IMR-90 (cell line): ENCODE measurements around the gene PIK3CA. TPM values are rescaled to one million over a fixed set of nuclear protein-coding genes. Genes with fewer than 3 reads are reported as not detected.

ENCODE experiments used
- ATAC-seq: fragments of 200-7000 bp; cut with Tn5 transposase; 2 replicates; pipeline ENCODE4 v1.9.1; 2020; ENCODE audit warnings: low read depth, mild to moderate bottlenecking, moderate library complexity
- BruUV-seq: library from RNA; stranded (reverse); fragments of 400-500 nt; replicated peaks from 2 replicates; lab custom pipeline; 2021; lab: Mats Ljungman, UMichigan
- CTCF ChIA-PET: fragments of 300-600 bp; formaldehyde crosslinking; extraction: SDS; loops from one replicate; lab custom pipeline; 2021; ENCODE audit warnings: antibody characterized with exemption; lab: Yijun Ruan, JAX
- POLR2A ChIA-PET: fragments of 300-600 bp; sonication (Branson Sonifier 250); formaldehyde crosslinking; loops from one replicate; lab custom pipeline; 2022; ENCODE audit warnings: antibody characterized with exemption; ENCODE audit not compliant: unreplicated experiment; lab: Charles Lee
- DNase-seq: peaks from one replicate; pipeline ENCODE4 v3.0.0; 2013
- H2AFZ ChIP-seq: replicated peaks from 2 replicates; pipeline ENCODE3; 2013; ENCODE audit warnings: low read length, mild to moderate bottlenecking; ENCODE audit not compliant: poor library complexity
- H2AK5ac ChIP-seq: 2 replicates; pipeline ENCODE4 v1.6.1; 2013; ENCODE audit warnings: low read depth, low read length, inconsistent platforms
- H2AK9ac ChIP-seq: replicated peaks from 2 replicates; pipeline ENCODE3; 2013; ENCODE audit warnings: mild to moderate bottlenecking, low read depth, low read length, moderate library complexity; ENCODE audit not compliant: poor library complexity
- H2BK120ac ChIP-seq: 2 replicates; pipeline ENCODE4 v1.6.1; 2013; ENCODE audit warnings: low read depth, low read length, inconsistent platforms
- H2BK15ac ChIP-seq: 3 replicates; pipeline ENCODE4 v1.6.1; 2013; ENCODE audit warnings: low read depth, low read length, inconsistent platforms
- H2BK20ac ChIP-seq: 2 replicates; pipeline ENCODE4 v1.6.1; 2013; ENCODE audit warnings: low read depth, mild to moderate bottlenecking, inconsistent platforms, low read length, moderate library complexity
- H2BK5ac ChIP-seq: 2 replicates; pipeline ENCODE4 v1.6.1; 2013; ENCODE audit warnings: mild to moderate bottlenecking, low read depth, low read length, inconsistent platforms; ENCODE audit not compliant: poor library complexity, severe bottlenecking
- H3K14ac ChIP-seq: replicated peaks from 2 replicates; pipeline ENCODE4 v1.6.1; 2013; ENCODE audit warnings: low read depth, low read length, inconsistent platforms
- H3K18ac ChIP-seq: 2 replicates; pipeline ENCODE4 v1.6.1; 2013; ENCODE audit warnings: low read depth, low read length, control low read depth
- H3K23ac ChIP-seq: 2 replicates; pipeline ENCODE4 v1.6.1; 2013; ENCODE audit warnings: low read depth, low read length, inconsistent platforms
- H3K27ac ChIP-seq: 2 replicates; pipeline ENCODE4 v1.5.1; 2013; ENCODE audit warnings: mild to moderate bottlenecking, control low read depth, low read length; ENCODE audit not compliant: insufficient read depth
- H3K27me3 ChIP-seq: 2 replicates; pipeline ENCODE4 v1.6.1; 2013; ENCODE audit warnings: low read length; ENCODE audit not compliant: control insufficient read depth, insufficient read depth
- H3K36me3 ChIP-seq: 2 replicates; pipeline ENCODE4 v1.6.1; 2013; ENCODE audit warnings: low read length, mixed read lengths; ENCODE audit not compliant: control insufficient read depth, insufficient read depth
- H3K4ac ChIP-seq: 2 replicates; pipeline ENCODE4 v1.6.1; 2013; ENCODE audit warnings: low read depth, low read length, inconsistent platforms
- H3K4me1 ChIP-seq: 2 replicates; pipeline ENCODE4 v1.6.1; 2013; ENCODE audit warnings: low read length, mixed read lengths; ENCODE audit not compliant: control insufficient read depth, insufficient read depth
- H3K4me2 ChIP-seq: 2 replicates; pipeline ENCODE4 v1.6.1; 2013; ENCODE audit warnings: low read depth, mild to moderate bottlenecking, control low read depth, low read length, moderate library complexity
- H3K4me3 ChIP-seq: 2 replicates; pipeline ENCODE4 v1.5.1; 2013; ENCODE audit warnings: low read depth, mild to moderate bottlenecking, control low read depth, low read length, moderate library complexity; ENCODE audit not compliant: insufficient read depth
- H3K56ac ChIP-seq: 2 replicates; pipeline ENCODE4 v1.6.1; 2013; ENCODE audit warnings: low read length, inconsistent platforms; ENCODE audit not compliant: insufficient read depth; ENCODE audit errors: extremely low read depth
- H3K79me1 ChIP-seq, 2 experiments: 2 replicates each; pipeline ENCODE4 v1.6.1; 2013; ENCODE audit warnings: low read length in 2 of 2, inconsistent platforms in 1 of 2, low read depth in 1 of 2
- H3K9ac ChIP-seq: 2 replicates; pipeline ENCODE4 v1.6.1; 2013; ENCODE audit warnings: low read depth, low read length, control low read depth
- H3K9me1 ChIP-seq: 2 replicates; pipeline ENCODE4 v1.6.1; 2013; ENCODE audit warnings: low read length, inconsistent platforms; ENCODE audit not compliant: insufficient read depth
- H3K9me3 ChIP-seq: 2 replicates; pipeline ENCODE4 v1.6.1; 2013; ENCODE audit warnings: low read length; ENCODE audit not compliant: control insufficient read depth, insufficient read depth
- H4K20me1 ChIP-seq: 2 replicates; pipeline ENCODE4 v1.6.1; 2013; ENCODE audit warnings: low read length, inconsistent platforms; ENCODE audit not compliant: insufficient read depth
- H4K5ac ChIP-seq: 2 replicates; pipeline ENCODE4 v1.6.1; 2013; ENCODE audit warnings: mild to moderate bottlenecking, low read depth, low read length, control low read depth
- H4K8ac ChIP-seq, 2 experiments: 2 replicates each; pipeline ENCODE4 v1.6.1; 2013; ENCODE audit warnings: low read depth in 2 of 2, low read length in 2 of 2, control low read depth in 1 of 2, inconsistent platforms in 1 of 2
- H4K91ac ChIP-seq: 2 replicates; pipeline ENCODE4 v1.6.1; 2013; ENCODE audit warnings: low read depth, low read length, inconsistent platforms; ENCODE audit not compliant: insufficient read depth
- MAZ ChIP-seq: IDR thresholded peaks from 2 replicates; pipeline ENCODE4 v1.6.1; 2012; ENCODE audit warnings: low read depth, mild to moderate bottlenecking, low read length, improper control_type of control experiment, moderate library complexity, borderline replicate concordance
- RFX5 ChIP-seq: IDR thresholded peaks from 2 replicates; pipeline ENCODE4 v1.8.0; 2012; ENCODE audit warnings: low read depth, mild to moderate bottlenecking, low read length, moderate library complexity
- WGBS, 2 experiments: methylation state at CpG; one replicate each; pipeline versions ENCODE4 v1.1.5 to v1.1.7; 2013; ENCODE audit warnings: missing lambda C conversion rate in 2 of 2; ENCODE audit not compliant: insufficient read length in 1 of 2; ENCODE audit errors: extremely low coverage in 2 of 2; 5-methylcytosine and 5-hydroxymethylcytosine counted together
- dilution Hi-C: fragments of 300-500 bp; cut with HindIII; formaldehyde crosslinking; loops from one replicate; pipeline ENCODE4 v1.14.3; 2018; ENCODE audit warnings: low sequenced_read_pairs; ENCODE audit not compliant: unreplicated experiment
- in situ Hi-C: fragments of 300-500 bp; cut with MboI; formaldehyde crosslinking; loops from 3 replicates; pipeline ENCODE4 v1.14.3; 2019; ENCODE audit warnings: low sequenced_read_pairs, inconsistent platforms, mixed read lengths
- intact Hi-C: fragments of 100-400 bp; cut with micrococcal nuclease; formaldehyde crosslinking; loops from 2 replicates; pipeline ENCODE4 v1.10.0; 2022
- polyA plus RNA-seq, 3 experiments: library from polyadenylated mRNA; depleted of rRNA; stranded (reverse); fragments of >200 nt; gene quantifications; 2 replicates each; pipeline ENCODE4 v1.2.3, GENCODE V29; 2012; ENCODE audit warnings: low replicate concordance in 1 of 3
- total RNA-seq: library from RNA; depleted of rRNA; stranded (reverse); fragments of >200 nt; gene quantifications from 2 replicates; pipeline ENCODE4 v1.2.3, GENCODE V29; 2012

PIK3CA gene
- total and polyA plus RNA-seq, 2 of the 4 experiments (the other 2 are of a cell fraction) = 5.7 to 22.4 TPM

DNA sequence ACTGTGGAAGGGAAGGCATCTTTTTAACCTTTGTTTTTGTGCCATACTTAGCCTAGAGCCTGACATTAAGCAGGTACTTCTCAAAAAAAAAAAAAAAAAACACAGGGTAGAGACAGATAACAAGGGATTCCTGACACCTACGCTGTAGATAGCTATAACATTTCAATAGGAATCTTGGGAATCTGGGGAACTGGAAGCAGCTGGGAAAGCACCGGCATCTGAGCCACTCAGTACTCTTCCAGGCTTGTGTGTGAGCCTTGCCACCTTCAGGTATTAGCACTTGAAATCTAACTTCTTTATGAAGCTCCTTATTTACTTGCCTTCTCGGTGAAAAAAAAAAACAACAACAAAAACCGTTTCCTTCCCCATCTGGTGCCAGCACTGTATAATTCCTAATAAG lies 46.8 kb downstream of the PIK3CA start:
- H3K79me1 ChIP-seq = peaks cover 32 to 35% of the 10 kb centered on the region in 2 experiments
- H3K4me3 ChIP-seq = no peak overlapping the region
- no peak overlapping the region for H3K56ac ChIP-seq
- no peak overlapping the region for H3K4me2 ChIP-seq
- dilution Hi-C loops (no loop called here), in situ Hi-C loops (no loop called here), intact Hi-C loops (loop anchor here (5.0 kb wide), 1 partner anchor 48 kb away; the partner anchor contains the start of gene PIK3CA)
- ATAC-seq (no peak), DNase-seq (peak; percentile 10)
- no peak overlapping the region for H3K14ac ChIP-seq
- H3K27ac ChIP-seq = no peak overlapping the region
- no peaks in the 10 kb centered on the region; the same call in 1 of the 2 replicates for H3K9me1 ChIP-seq
- no peaks in the 10 kb centered on the region for H3K27me3 ChIP-seq
- no peak overlapping the region for H2BK15ac ChIP-seq
- H2BK20ac ChIP-seq = no peak overlapping the region
- H3K9ac ChIP-seq = no peak overlapping the region
- ChIA-PET CTCF (no interaction called here), POLR2A (interaction anchor here (0.6 to 0.7 kb wide), 2 partner anchors 10 to 176 kb away, joined by 3 to 6 read pairs; no protein-coding TSS in a partner anchor)
- H3K36me3 ChIP-seq = no peaks in the 10 kb centered on the region
- H2BK120ac ChIP-seq = no peak overlapping the region
- H2AFZ ChIP-seq = no peak overlapping the region
- TF ChIP-seq MAZ = no peak
- no peak for TF ChIP-seq RFX5
- no peaks in the 10 kb centered on the region for H3K9me3 ChIP-seq
- peaks cover 6% of the 10 kb centered on the region for H3K4me1 ChIP-seq
- H3K4ac ChIP-seq = no peak overlapping the region
- peaks cover 12% of the 10 kb centered on the region; the same call in 1 of the 2 replicates for H4K20me1 ChIP-seq
- H3K18ac ChIP-seq = no peak overlapping the region
- no peak overlapping the region for H2AK5ac ChIP-seq
- no peak overlapping the region for H2AK9ac ChIP-seq
- no peak overlapping the region for H2BK5ac ChIP-seq
- no peak overlapping the region for H3K23ac ChIP-seq
- H4K8ac ChIP-seq = no peak overlapping the region
- BruUV-seq = no TSS peak
- no peak overlapping the region for H4K5ac ChIP-seq
- no CpG with 5 or more reads among the region's 4 CpGs for WGBS, 2 experiments
- H4K91ac ChIP-seq = no peak overlapping the region
